ENCODE measurements around the gene LRRC74A.

GRCh38 chr14:76793956-76794355, 32.3 kb upstream of the LRRC74A start:
- TF ChIP-seq, protein P1, sequence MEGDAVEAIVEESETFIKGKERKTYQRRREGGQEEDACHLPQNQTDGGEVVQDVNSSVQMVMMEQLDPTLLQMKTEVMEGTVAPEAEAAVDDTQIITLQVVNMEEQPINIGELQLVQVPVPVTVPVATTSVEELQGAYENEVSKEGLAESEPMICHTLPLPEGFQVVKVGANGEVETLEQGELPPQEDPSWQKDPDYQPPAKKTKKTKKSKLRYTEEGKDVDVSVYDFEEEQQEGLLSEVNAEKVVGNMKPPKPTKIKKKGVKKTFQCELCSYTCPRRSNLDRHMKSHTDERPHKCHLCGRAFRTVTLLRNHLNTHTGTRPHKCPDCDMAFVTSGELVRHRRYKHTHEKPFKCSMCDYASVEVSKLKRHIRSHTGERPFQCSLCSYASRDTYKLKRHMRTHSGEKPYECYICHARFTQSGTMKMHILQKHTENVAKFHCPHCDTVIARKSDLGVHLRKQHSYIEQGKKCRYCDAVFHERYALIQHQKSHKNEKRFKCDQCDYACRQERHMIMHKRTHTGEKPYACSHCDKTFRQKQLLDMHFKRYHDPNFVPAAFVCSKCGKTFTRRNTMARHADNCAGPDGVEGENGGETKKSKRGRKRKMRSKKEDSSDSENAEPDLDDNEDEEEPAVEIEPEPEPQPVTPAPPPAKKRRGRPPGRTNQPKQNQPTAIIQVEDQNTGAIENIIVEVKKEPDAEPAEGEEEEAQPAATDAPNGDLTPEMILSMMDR (IDR thresholded peaks at IDR 0.05), result no peak
- no peak for TF ChIP-seq POLR2A (IDR thresholded peaks at IDR 0.05)

All from body of pancreas (tissue), 4 donors.